GM19328 (cell line): ENCODE measurements around the gene IKBKE.
"Not testable (repeated sequence)": the region's sequence is repeated elsewhere in the genome, so short reads cannot be mapped to it uniquely, and the experiment has no call there.

ENCODE experiments used
- ATAC-seq: cut with Tn5 transposase; IDR thresholded peaks from one replicate; pipeline ENCODE4 v1.9.1; 2021; ENCODE audit warnings: mild to moderate bottlenecking, moderate library complexity; ENCODE audit not compliant: unreplicated experiment

The IKBKE gene

GRCh38 chr1:206472454-206472853 lies 2.2 kb downstream of the IKBKE start:
- ATAC-seq, result no peak

GRCh38 chr1:206472886-206473285 lies 2.6 kb downstream of the IKBKE start:
- no peak for ATAC-seq

- no peak for ATAC-seq
Measured at GRCh38 chr1:206476058-206476457, 5.8 kb downstream of the IKBKE start.

- ATAC-seq, result no peak
Measured at GRCh38 chr1:206476591-206476990, 6.3 kb downstream of the IKBKE start.

GRCh38 chr1:206477110-206477509 lies 6.8 kb downstream of the IKBKE start:
- ATAC-seq, result no peak

- no peak for ATAC-seq
Measured at GRCh38 chr1:206477581-206478380, 7.5 kb downstream of the IKBKE start.

- ATAC-seq, result no peak
Measured at GRCh38 chr1:206478746-206479145, 8.5 kb downstream of the IKBKE start.

- no peak for ATAC-seq
Measured at GRCh38 chr1:206479183-206480125, 9.2 kb downstream of the IKBKE start.

GRCh38 chr1:206480211-206480610 lies 9.9 kb downstream of the IKBKE start:
- ATAC-seq, result no peak

- ATAC-seq, result no peak
Measured at GRCh38 chr1:206482611-206483010, 12.3 kb downstream of the IKBKE start.

GRCh38 chr1:206483864-206484263 lies 13.6 kb downstream of the IKBKE start:
- ATAC-seq, result not testable (repeated sequence)

GRCh38 chr1:206484901-206485300 lies 14.6 kb downstream of the IKBKE start:
- no peak for ATAC-seq

GRCh38 chr1:206486995-206487788 lies 16.9 kb downstream of the IKBKE start:
- ATAC-seq, result no peak

GRCh38 chr1:206487970-206488369 lies 17.7 kb downstream of the IKBKE start:
- ATAC-seq, result no peak

- ATAC-seq, result no peak
Measured at GRCh38 chr1:206488466-206488865, 18.2 kb downstream of the IKBKE start.

GRCh38 chr1:206489980-206490770 lies 19.9 kb downstream of the IKBKE start:
- ATAC-seq, result no peak

- no peak for ATAC-seq
Measured at GRCh38 chr1:206490771-206491405, 20.6 kb downstream of the IKBKE start.

- no peak for ATAC-seq
Measured at GRCh38 chr1:206491616-206492015, 21.3 kb downstream of the IKBKE start.

- no peak for ATAC-seq
Measured at GRCh38 chr1:206492589-206492988, 22.3 kb downstream of the IKBKE start.

GRCh38 chr1:206493279-206493678 lies 23.0 kb downstream of the IKBKE start:
- no peak for ATAC-seq
